ENCODE results near the gene RAD51B.

The RAD51B gene

DNA sequence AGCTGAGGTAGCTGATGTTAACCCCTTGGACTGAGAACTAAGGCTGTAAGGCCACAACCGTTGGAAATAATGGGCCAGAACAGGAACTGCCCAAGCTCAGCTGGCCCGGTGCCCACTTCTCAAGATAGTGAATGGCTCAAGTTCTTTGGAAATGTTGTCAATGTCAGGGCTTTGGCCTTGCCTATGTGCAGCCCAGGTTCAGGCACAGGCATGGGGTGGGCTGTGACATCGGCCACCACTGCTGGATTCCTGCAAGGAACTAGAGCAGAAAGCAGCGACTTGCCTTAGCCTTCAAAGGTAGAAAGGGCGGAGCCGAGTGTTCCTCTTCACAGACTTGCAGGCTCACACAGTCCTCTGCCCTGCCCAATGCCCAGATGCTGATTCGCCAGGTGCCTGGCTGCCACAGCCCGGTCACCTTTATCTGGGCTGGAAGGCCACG lies 682.1 kb downstream of the RAD51B start:
- peak in 2 of 56 donors; percentile 8 to 12 for DNase-seq

DNA sequence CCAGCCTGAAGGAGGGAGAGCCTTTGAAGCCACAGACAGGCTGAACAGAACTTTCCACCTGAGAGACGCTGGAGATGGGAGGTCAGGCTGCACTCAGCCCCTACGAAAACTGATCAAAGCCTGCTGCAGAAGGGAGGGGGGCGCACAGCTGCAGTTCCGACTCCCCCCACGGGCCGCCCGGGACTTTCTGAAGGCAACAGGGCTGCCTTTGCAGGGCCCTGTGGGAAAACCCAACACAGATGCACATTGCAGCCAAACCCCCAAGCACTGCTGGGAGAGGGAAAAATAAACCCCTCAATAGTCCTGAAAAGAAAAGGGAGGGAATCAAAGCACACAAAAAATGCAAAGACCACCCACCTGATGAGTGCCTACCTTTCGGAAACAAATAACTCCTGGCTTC lies 682.7 kb downstream of the RAD51B start:
- no peak for DNase-seq

DNA sequence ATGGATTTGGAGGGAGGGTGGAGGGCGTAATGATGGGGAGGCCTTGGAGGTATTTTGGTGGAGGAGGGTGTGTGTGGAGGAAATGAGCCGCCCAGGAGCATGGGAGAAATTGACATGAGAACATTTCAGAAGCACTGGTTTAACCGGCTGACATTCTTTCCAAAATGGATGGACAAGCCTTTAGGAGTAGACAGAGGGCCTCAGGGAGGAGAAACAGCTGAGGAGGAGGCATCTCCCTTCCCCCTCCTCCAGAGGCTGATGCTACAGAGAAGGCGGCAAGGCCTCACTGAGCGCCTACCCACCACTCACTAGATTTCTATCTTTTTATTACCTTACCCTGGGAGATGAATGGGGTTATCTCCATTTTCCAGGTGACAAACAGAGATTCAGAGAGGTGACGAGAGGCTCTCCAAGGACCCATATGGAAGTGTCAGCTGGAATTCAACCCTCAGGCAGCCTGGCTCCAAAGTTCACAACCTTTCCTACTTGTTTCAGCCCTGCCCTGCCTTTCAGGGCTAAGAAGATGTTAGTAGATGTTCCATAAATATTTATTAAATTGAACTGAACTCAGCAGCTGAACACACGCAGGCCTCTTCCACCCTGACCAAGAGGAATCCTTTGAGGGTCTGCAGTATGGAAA lies 683.7 kb downstream of the RAD51B start:
- no peak for DNase-seq

DNA sequence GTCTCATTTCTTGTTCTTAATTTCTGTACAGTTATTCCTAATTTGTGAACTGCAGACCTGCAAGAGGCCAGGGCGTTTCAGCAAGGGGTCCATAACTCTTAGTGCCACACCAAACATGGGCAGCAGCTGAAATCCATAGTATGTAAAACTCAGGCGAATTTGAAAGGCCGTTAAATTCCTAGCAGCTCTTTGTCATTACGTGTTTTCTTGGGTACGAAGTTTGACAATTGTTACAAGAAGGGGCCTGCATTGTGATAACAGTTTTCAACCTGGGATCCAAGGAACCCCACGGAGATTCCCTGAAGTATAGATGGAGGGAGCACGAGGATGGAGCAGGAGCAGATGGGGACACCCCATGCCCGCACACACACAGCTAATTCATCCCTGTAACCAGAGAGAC lies 685.3 kb downstream of the RAD51B start:
- no peak for DNase-seq

DNA sequence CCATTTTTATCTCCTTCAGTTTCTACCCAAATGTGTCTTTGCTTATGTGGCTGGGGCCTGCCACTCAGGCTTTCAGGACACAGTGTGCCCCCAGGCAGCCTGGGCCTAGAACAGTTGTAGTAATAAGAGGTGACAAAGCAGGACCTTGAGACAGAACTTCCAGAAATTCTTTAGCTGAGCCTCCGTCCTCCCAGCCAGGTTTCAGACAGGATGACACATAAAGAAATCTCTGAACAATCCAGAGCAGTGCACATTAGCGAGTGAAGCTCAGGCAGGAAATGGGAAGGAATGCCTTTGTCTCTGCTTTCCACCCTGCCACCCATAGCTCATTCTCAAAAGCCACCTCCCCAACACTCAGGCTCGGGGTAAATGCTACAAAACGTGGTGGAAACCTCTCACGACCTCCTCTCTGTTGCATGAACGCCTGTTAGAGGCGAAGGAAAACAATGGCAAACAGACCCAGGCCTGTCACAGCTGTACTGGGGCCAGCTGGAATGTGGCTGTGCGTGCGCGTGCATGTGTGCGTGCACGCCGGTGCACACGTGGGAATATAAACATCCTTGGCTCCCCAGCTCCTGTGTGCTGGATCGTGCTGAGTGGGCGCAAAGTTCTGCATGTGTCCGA lies 686.6 kb downstream of the RAD51B start:
- peak in 3 of 56 donors; percentile 14 to 19 (median 15) for DNase-seq

DNA sequence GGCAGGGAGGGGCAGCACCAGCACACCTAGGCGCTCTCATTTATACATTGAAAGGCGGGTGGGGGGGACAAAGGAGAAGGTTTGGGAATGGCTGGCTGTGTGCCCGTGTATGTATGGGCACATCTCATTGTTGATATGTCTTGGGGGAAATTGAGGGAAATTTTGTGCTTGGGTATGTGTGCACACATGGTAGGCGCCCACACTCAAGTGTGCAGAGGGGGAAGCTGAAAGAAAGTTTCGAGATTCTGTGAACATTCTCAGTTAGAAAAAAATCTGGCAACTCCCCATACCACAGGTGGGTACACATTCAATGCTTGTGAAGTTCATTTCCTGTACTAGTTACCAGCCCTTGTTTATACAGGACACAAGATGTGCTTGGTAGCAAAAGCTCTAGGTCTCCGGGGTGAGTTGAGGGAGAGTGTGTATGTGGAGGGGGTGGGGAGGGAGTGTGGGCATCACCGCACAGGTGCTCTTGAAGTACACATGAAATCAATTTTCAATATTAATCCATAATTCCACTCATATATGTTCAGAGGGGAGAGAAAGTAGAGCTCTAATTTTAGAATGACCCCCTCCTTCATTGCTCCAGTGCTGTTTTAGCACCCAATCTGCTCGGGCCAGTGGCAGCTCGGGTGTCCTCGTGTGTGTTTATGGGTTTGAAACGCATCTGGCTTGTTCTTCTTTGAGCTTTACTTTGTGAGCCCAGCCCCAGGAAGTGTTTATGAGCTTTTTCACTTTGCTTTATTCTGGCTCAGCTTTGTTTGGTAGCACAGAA lies 687.3 kb downstream of the RAD51B start:
- no peak for DNase-seq

DNA sequence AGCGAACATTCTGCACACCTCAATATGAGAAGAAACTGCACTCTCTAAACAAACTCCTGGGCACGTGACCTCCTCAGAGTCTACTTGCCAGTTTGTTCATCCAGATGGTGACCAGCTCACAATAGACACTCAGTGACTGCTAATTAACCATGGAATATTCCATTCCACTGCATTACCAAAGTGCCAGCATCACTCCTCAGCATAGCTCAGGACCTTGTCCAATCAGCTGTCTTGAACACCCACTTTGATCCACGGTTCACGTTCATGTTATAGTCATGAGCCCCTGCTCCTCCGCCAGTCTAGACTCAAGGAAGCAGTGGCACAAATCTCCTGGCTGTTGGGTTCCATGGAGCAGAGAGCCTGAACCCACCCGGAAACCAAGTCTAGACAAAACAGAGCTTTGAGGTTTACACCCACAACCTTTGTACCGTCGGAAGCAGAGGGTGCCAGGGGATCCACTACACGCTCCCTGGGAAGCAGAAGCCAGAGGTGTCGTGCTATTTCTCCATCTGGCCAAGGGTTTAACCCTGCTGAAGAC lies 688.0 kb downstream of the RAD51B start:
- peak in 3 of 56 donors; percentile 7 to 20 (median 15) for DNase-seq

DNA sequence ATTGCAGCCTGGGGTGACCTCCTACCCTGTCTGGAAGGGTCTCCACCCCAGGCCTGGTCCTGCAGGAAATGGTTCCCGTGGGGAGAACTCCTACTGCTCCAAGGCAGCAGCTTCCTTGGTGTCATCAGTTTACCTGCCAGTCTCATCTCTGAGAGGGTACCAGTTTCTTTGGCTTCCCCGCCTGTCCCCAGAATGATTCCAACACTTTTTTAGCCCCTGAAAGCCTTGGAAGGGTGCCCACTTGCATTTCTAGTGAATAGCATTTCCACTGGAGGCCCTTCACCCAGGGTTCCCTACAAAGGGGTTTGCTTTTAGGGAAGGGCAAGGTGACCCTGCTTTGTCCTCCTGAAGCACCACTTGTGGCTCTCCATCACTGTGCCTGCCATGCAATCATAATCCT lies 689.0 kb downstream of the RAD51B start:
- DNase-seq = no peak

DNA sequence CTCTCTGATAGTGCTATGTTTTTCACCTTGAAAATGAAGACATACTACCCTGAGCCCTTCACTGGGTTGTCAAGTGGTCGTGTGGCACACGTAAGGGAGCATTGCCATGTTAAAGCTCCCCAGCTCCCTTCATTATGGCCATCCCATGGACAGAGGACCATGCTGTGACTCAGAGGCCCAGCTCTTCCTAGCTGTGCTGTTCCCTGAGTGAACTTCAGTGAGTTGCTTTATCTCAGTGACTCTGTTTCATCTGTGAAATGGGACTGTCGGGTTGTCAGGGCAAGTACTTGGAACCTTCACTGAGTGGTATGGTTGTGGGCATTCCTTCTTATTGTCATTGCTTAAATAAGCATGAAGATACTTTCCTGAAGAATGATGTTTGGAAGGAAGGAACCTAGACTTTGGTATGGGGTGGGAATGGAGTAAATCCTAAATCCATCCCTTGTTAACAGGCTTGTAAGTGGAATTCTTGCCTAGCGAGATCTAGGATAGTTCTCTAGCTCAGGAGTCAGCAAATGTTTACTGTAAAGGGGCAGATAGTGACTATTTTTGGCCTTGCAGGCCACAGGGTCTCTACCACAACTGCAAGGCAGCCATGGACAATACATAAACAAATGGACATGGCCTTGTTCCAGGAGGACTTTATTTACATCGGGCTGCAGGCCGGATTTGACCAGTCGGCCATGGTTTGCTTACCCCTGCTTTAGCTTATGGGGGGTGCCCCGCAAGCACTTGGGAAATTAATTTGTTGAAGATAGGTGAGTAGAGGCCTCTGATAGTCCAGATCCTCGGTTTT lies 689.8 kb downstream of the RAD51B start:
- DNase-seq = no peak

DNA sequence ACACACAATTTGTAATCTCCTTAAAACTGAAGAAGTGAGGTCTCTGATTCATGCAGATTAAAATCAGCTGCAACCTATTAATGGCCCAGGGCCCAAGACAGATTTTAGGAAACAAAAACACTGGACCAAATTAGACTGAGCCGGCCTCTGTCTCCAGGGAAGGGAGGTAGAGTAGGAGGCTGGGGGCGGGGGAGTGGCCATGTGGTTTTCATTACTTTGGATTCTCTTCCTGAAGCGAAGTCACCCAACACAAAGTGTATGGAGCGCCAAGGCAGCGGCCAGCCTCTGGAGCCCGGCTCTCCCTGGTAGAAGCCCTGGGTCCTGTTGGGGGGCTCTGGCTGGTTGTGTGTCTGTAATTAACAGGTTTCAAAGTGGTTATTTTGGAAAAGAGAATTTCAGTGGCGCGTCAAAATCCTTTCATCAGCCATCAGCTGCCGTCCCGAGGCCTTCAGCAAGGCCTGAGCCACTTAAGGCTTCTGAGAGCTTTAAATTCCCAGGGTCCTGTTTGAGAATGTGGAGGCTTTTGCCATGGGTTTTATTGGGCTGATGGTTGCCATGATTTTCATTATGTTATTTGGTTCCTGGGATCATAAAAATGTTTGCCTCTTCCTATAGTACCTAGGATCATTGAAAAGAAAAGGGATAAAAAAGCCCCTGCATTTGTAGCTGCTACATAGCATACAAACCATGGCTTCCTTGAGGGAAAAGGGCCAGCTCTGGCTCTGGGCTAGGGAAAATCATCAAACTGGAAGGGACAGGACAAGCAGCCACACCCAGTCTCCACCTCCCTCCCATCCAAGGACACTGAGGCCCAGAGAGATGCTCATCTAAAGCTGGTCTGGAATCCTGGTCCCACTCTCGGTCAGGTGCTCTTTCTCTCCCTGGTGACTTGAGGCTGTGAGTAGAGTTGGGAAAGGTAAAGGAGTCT lies 690.9 kb downstream of the RAD51B start:
- DNase-seq = no peak

DNA sequence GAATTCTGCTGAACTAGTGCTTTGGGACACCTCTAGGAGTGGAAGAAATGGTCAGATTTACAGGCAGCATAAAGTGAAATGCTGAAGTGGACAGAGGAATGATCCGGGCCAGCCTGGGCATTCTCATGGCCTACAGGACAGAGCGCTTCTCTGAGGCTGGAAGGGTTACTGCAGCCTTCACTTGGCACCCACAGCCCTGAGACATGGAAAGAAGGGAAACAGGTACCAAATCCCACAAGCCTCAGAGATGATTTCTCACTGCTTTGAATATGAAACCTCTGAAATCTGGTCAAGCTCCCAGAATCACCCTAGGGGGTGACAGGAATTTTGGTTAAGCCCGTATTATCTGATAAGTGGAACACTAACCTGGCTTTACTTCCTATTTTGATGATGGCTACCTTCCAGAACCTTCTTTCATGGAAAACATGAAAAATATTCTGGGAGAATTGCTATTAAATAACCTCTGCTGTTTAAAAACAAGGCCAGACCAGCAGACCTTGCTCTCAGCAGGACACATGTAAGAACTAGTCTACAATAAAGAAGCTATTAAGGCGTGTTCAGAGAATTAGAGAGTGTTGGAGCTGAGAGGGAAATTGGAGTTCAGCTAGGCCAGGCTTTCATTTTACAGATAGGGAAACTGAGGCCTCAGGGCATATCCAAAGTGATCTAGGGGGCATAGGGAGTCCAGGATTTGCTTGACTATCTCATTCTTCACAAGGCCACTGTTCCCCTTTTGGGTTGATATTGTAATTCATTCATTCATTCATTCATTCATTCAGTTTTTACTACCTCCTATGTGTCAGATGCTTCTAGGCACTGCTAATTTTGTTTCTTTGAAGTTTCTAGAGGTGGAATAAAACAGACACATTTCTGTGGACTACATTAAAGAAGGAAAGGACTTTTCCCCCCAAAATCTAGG lies 691.8 kb downstream of the RAD51B start:
- no peak for DNase-seq

DNA sequence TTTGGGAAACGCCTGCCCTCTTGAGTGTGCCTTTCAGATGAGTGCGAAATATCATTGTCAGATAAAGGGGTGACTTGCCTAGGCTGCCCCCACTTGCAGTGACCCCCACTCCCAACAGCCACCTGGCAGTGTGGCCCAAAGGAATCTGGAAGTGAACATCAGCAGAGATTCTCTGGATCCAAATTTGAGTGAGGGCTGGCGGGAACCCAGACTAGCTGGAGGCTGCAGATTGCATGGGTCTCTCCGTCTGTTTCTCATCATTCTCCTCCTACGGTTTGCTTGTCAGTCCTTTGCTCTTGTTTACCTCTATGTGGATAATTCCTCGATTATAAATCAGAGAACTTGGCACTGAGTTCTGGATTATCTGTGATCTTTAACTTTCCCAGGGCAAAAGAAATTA lies 692.5 kb downstream of the RAD51B start:
- no peak for DNase-seq

DNA sequence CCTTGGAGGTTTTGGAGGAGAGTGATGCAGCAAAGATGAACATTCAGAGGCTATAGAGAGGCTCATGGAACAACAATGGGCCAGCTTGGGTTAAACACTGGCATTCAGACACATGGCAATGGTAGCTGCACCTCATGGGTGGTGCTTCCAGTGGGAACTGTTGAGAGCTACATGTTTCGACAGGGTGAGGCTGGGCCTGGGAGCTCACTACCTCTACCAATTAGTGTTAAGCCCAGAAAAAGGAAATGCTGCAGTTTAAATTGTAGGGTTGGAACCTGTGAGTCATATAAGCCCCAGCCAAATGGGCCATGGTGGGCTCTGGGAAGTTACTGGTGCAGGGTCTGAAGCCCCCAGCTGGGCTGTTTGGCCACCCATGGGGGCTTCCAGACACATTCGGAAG lies 693.6 kb downstream of the RAD51B start:
- DNase-seq = no peak

DNA sequence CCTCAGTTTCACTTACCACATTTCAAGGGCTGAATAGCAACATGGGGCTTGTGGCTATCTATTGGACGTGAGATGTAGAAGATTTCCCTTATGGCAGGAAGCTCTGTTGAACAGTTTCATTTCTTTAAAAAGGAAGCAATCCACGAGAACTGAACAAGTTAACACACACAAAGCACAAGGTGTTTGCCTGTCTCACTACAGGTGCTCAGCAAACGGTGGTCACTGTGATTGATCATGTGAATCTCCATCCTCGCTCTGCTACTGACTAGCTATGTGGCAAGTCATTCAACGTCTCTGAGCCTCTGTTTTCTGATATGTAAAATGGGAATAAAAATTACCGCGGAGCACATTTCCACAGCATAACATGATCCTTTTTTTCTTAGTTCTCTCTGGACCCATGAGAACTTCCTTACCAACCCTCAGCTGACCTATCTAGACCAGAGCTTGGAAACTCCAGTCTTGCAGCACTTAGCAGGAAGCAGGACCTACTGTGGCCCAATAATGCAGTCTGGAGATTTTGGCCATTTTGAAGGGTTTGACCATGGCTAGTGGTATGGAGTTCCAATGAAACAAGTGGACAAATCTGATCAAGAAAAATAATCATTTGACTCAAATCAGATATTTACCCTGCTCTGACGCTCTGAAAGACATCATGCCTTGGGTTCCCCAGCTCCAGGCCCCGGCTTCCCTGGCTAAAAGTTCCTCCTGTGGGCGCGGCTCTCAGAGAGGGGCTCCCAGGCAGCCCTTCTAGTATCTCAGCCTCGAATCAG lies 694.4 kb downstream of the RAD51B start:
- DNase-seq = no peak

DNA sequence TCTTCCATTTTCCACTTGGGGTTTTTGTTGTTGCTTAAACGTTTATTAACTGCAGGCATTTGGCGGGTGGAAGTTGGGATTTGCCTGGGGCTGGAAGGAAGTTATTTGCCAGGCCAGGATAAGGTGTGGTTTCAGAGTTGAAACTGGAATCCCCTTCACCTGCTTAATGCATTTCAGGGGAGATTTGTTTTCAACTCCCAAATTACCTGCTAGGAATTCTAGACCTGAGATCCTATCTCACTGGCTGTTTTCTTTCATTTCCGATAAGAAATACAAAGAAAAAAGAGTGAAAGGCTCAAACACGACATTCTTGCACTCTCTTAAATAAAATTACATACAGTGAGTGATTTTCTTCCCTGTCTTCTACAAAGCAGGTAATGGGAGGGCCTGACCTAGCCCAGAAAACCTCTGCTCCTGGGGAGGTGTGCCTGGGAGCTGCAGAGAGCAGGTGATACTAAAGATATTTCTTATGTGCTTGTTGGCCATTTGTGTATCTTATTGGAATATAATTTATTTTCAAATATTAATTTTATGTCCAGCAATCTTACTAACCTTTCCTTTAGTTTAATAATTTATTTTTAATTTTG lies 695.1 kb downstream of the RAD51B start:
- DNase-seq = no peak

DNA sequence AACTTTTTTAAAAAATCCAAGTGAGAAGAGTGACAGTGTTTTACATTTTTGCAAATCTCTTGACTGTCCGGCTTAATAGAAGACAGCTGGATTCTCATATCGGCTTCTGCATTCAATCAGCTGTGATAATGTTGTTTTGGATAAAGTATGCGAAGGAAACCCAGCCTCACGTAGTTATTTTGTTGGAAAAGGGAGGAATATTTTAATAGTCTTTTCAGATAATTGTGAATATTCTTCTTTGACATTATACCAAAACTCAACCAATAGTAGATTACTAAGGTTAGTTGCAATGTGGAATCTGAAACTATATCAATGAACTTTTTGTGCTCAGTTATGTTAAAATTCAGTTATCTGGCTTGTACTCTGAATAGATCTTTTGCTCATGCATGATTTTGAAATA lies 696.8 kb downstream of the RAD51B start:
- DNase-seq = no peak

DNA sequence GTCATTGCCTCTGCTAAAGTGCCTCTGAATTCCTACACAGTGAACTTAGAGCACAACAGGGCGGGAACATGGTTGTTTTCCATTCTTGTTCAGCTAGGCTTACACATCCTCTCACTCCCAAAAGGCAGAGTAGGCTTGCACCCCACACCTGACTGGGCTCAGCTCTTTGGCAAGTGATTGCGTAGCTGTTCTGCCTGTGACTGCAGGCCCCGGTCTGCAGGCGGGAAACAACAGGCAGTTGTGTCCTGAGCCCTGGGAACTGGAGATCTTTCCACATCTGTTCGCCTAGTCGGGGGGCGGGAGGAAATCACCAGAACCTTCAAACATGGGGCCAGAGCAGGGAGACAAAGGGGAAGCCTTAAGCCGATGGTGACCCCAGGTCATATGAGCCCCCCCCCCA lies 698.6 kb downstream of the RAD51B start:
- no peak for DNase-seq
